ENCODE results near the gene P2RY8.

P2RY8 gene

GRCh38 chrX:1424147-1424851 lies 112.7 kb downstream of the P2RY8 start (continued):
- TF ChIP-seq ZBTB17 (tag by site-specific recombination; IDR thresholded peaks at IDR 0.05), result peak; percentile 47; the same call in 1 of the 2 replicates
- TF ChIP-seq OVOL3 (tag by site-specific recombination; IDR thresholded peaks at IDR 0.05), result no peak
- no peak for TF ChIP-seq GLIS2 (tag by site-specific recombination; IDR thresholded peaks at IDR 0.05)
- TF ChIP-seq ZBTB11 (tag by site-specific recombination; conservative IDR thresholded peaks at IDR 0.05; ENCODE audit: low read depth), result no peak
- 0 out of 2 replicates have a peak, but pooled peaks have one; percentile 26 for TF ChIP-seq ZFHX2 (tag by site-specific recombination; conservative IDR thresholded peaks at IDR 0.05)
- no peak for TF ChIP-seq INSM2 (tag by site-specific recombination; IDR thresholded peaks at IDR 0.05)
- TF ChIP-seq ZNF239 (tag by site-specific recombination; IDR thresholded peaks at IDR 0.05), result no peak
- TF ChIP-seq HIC1 (tag by site-specific recombination; IDR thresholded peaks at IDR 0.05), result no peak
- no peak for TF ChIP-seq ZNF214 (tag by site-specific recombination; IDR thresholded peaks at IDR 0.05; ENCODE audit: borderline replicate concordance)
- TF ChIP-seq ZNF211 (tag by site-specific recombination; IDR thresholded peaks at IDR 0.05; ENCODE audit: low read depth), result no peak
- no peak for TF ChIP-seq ATF2 (tag by site-specific recombination; IDR thresholded peaks at IDR 0.05; ENCODE audit: low read depth)

GRCh38 chrX:1423215-1423614 lies 113.8 kb downstream of the P2RY8 start:
- CTCF ChIA-PET, result no interaction called here

More at GRCh38 chrX:1423215-1423614, 113.8 kb downstream of the P2RY8 start:
- Histone ChIP-seq H3K9me3 (ENCODE audit: control insufficient read depth, insufficient read depth, low read depth, low read length) (no peaks in the 10 kb centered on the region; the same call in 1 of the 2 replicates), H3K36me3 (ENCODE audit: control insufficient read depth in 2 of 2, insufficient read depth in 1 of 2, low read length in 2 of 2) (peaks cover 0 to 25% of the 10 kb centered on the region in 2 experiments; a peak in 2 of 3 replicates), H3K27ac (ENCODE audit: extremely low read depth, low read depth, low read length) (no peak overlapping the region), H3K4me1 (ENCODE audit: control insufficient read depth, insufficient read depth, low read length) (no peaks in the 10 kb centered on the region), H3K4me3 (ENCODE audit: low read depth, low read length) (no peak overlapping the region)
- POLR2A ChIA-PET, result no interaction called here
- TF ChIP-seq ZSCAN4 (tag by site-specific recombination; IDR thresholded peaks at IDR 0.05), result no peak
- TF ChIP-seq WT1 (tag by site-specific recombination; IDR thresholded peaks at IDR 0.05), result no peak
- no peak for TF ChIP-seq ZNF221 (tag by site-specific recombination; IDR thresholded peaks at IDR 0.05; ENCODE audit: borderline replicate concordance)

All from HEK293 (cell line).